Upper lobe of right lung (tissue), 1 donor: Measurements from ENCODE around the gene ADCY2. TPM values are rescaled to one million over a fixed set of nuclear protein-coding genes. Genes with fewer than 3 reads are reported as not detected.

Experiments used
- ATAC-seq: fragments of 200-7000 bp; cut with Tn5 transposase; one replicate; pipeline ENCODE4 v1.9.1; 2020; ENCODE audit warnings: mild to moderate bottlenecking, moderate library complexity
- DNase-seq: peaks from one replicate; pipeline ENCODE4 v3.0.0-alpha.2; 2020
- H3K27ac ChIP-seq: fragments of 200-600 bp; one replicate; pipeline ENCODE4 v1.8.0; 2022
- H3K27me3 ChIP-seq: fragments of 200-600 bp; one replicate; pipeline ENCODE4 v1.8.0; 2022; ENCODE audit warnings: mild to moderate bottlenecking
- H3K36me3 ChIP-seq: fragments of 200-600 bp; one replicate; pipeline ENCODE4 v1.8.0; 2022
- H3K4me1 ChIP-seq: fragments of 200-600 bp; one replicate; pipeline ENCODE4 v1.8.0; 2022
- H3K4me3 ChIP-seq: fragments of 200-600 bp; one replicate; pipeline ENCODE4 v1.8.0; 2022; ENCODE audit warnings: mild to moderate bottlenecking
- H3K9me3 ChIP-seq: fragments of 200-600 bp; one replicate; pipeline ENCODE4 v1.8.0; 2022
- intact Hi-C: fragments of 100-400 bp; cut with DNase I; formaldehyde crosslinking; loops from one replicate; pipeline ENCODE4 v1.11.0; 2022
- total RNA-seq: library from RNA; stranded (reverse); fragmentation: NEBNext Ultra II Directional; extraction: Animal tissue kit (Norgen Biotek cat#: 25700); gene quantifications from one replicate; pipeline ENCODE4 v1.2.1, GENCODE V29; 2021
- TF ChIP-seq, protein P1 (sequence below): fragments of 200-600 bp; IDR thresholded peaks from one replicate; pipeline ENCODE4 v1.8.0; 2022; ENCODE audit warnings: antibody characterized with exemption
- donor health status: DM: no; HTN: yes; CAD: no; lungs with severe emphysema.

The ADCY2 gene
- total RNA-seq, 1 donor from 2014 or later: 0.17 TPM

DNA sequence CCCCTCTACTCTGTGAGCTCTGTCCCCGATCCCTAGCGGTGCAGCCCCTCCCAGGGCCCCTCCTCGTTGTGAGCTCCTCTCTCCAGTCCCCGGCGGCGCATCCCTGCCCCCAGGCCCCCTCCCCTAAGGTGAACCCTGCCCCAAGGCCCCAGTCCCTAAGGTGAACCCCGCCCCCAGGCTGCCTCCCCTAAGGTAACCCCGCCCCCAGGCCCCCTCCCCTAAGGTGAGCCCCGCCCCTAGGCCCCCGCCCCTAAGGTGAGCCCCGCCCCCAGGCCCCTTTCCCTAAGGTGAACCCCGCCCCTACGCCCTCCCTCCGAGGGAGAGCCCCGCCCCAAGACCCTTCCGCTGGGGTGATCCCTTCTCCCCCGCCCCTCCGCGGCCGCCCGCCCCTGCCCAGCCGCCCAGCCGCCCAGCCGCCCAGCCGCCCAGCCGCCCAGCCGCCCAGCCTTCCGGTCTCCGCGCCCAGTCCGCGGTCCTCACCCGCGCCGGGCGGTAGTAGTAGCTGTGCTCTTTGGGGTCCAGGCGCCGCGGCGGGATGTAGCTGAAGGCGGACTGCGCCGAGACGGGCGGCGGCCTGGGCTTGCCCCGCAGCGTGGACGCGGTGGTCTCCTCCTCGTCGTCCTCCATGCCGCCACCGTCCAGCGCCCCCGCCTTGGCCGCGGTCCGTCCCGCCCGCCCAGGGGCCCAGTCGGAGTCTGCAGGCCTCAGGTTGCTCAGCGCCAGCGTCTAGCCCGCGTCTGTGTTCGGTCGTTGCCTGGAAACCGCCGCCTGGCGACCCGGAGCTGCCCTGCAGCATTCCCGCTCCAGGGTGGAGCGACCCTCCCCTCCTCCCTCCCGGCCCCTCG, 454.7 kb downstream of the ADCY2 start, which contains the start of gene CFAP90:
CFAP90 (minus strand) TSS at position 739 of the 845 bp plus-strand sequence; CDS start at position 627, 112 bp downstream.
- TF ChIP-seq, protein P1, sequence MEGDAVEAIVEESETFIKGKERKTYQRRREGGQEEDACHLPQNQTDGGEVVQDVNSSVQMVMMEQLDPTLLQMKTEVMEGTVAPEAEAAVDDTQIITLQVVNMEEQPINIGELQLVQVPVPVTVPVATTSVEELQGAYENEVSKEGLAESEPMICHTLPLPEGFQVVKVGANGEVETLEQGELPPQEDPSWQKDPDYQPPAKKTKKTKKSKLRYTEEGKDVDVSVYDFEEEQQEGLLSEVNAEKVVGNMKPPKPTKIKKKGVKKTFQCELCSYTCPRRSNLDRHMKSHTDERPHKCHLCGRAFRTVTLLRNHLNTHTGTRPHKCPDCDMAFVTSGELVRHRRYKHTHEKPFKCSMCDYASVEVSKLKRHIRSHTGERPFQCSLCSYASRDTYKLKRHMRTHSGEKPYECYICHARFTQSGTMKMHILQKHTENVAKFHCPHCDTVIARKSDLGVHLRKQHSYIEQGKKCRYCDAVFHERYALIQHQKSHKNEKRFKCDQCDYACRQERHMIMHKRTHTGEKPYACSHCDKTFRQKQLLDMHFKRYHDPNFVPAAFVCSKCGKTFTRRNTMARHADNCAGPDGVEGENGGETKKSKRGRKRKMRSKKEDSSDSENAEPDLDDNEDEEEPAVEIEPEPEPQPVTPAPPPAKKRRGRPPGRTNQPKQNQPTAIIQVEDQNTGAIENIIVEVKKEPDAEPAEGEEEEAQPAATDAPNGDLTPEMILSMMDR: peak; percentile 29
- intact Hi-C loops: no loop called here
- no peaks in the 10 kb centered on the region for H3K9me3 ChIP-seq
- no peaks in the 10 kb centered on the region for H3K36me3 ChIP-seq
- ATAC-seq (peak; percentile 83), DNase-seq (peak; percentile 86)
- H3K27ac ChIP-seq: no peak within 1 kb of the TSS
- peaks cover 23% of the 10 kb centered on the region for H3K27me3 ChIP-seq
- H3K4me1 ChIP-seq: peaks cover 7% of the 10 kb centered on the region
- H3K4me3 ChIP-seq: peak within 1 kb of the TSS; percentile 58

DNA sequence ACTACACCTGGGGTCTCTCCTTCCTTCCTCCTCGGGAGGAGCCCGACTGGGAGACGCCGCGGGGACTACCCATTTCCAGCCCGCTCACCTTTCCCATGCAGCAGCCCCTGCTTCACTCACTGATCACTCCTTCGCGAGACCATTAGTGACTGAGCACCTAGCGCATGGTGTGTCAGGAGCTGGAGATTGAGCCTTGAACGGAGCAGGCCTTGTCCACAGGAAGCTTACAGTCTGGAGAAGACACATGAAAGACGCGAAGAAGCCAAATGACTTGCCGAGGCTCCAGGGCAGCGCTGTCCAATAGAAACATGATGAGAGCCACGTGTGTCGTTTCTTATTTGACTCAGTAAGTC, 455.3 kb downstream of the ADCY2 start:
- Histone ChIP-seq H3K9me3 (no peaks in the 10 kb centered on the region), H3K36me3 (no peaks in the 10 kb centered on the region), H3K27me3 (peaks cover 17% of the 10 kb centered on the region), H3K4me3 (peak overlapping the region; percentile 58), H3K27ac (no peak overlapping the region), H3K4me1 (peaks cover 7% of the 10 kb centered on the region)
- no peak for ATAC-seq
- no peak for DNase-seq
- intact Hi-C loops: no loop called here
- TF ChIP-seq, protein P1: no peak

DNA sequence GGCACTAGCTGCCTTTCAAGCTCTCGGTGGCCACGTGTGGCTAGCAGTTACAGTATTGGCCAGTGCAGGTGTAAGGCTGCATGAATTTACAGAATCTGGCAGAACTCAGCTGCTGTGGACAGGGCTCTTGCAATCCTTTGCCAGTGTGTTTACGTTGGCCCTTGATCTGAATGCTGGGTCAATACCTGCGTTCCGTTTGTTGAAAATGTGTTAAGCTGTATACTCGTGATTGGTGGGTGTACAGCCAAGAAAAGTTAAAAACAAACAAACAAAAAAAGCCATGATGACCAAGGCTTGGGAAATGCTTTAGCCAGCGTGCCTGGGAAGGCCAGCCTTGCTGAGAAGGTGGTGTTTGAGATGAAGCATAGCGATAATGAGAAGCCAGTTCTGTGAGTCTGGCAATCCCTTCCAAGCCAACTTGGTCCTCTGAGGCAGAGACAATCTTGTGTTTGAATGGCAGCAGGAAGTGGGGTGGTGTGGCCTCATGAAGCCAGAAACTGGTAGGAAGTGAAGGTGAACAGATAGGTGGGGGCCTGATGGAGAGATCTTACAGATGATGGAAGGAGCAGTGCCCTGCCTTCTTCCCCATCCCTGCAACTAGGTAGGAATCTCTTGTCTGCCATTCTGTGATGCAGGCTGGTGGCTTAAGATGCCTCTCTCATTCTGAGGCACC, 455.8 kb downstream of the ADCY2 start:
- ATAC-seq (peak; percentile 37), DNase-seq (no peak)
- Histone ChIP-seq H3K9me3 (no peaks in the 10 kb centered on the region), H3K4me3 (no peak overlapping the region), H3K4me1 (peaks cover 7% of the 10 kb centered on the region), H3K27me3 (peaks cover 17% of the 10 kb centered on the region), H3K36me3 (no peaks in the 10 kb centered on the region), H3K27ac (no peak overlapping the region)
- intact Hi-C loops: no loop called here
- TF ChIP-seq, protein P1: no peak

DNA sequence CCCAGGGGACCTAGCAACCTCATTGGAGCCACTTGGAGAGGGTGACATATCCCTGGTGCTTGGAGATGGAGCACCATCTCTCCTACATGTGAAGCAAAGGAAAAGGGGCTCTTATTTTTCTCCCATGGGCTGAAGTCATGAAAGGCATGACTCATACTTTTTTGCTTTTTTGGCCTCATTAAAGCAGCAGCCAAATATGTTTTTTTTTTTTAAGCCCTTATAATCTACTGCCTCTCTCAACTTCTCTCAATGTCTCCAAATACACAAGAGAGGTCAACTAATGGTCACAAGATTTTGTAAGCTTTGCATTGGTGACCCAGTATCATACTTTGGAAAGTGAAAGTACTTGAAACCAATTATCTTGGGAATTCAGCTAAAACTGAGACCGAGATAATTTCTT, 456.6 kb downstream of the ADCY2 start:
- H3K27ac ChIP-seq: no peak overlapping the region
- no peaks in the 10 kb centered on the region for H3K9me3 ChIP-seq
- no peaks in the 10 kb centered on the region for H3K36me3 ChIP-seq
- H3K27me3 ChIP-seq: peaks cover 13% of the 10 kb centered on the region
- TF ChIP-seq, protein P1: no peak
- no peak for DNase-seq
- ATAC-seq: no peak
- no peak overlapping the region for H3K4me3 ChIP-seq
- intact Hi-C loops: no loop called here
- peaks cover 7% of the 10 kb centered on the region for H3K4me1 ChIP-seq

DNA sequence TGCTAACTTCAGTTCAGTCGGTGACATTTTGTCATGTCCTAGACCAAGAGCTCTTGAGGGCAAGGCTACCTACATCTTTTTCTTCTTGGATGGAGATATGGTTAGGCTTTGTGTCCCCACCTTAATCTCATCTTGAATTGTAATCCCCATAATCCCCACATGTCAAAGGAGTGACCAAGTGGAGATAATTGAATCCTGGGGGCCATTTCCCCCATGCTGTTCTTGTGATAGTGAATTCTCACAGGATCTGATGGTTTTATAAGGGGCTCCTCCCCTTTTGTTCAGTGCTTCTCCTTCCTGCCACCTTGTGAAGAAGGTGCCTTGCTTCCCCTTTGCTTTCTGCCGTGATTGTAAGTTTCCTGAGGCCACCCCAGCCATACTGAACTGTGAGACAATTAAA, 457.1 kb downstream of the ADCY2 start:
- Histone ChIP-seq H3K9me3 (no peaks in the 10 kb centered on the region), H3K4me1 (peaks cover 7% of the 10 kb centered on the region), H3K27me3 (peaks cover 11% of the 10 kb centered on the region), H3K4me3 (no peak overlapping the region), H3K36me3 (no peaks in the 10 kb centered on the region), H3K27ac (no peak overlapping the region)
- DNase-seq: no peak
- ATAC-seq: no peak
- TF ChIP-seq, protein P1: no peak
- intact Hi-C loops: no loop called here
